CD4-positive, CD25-positive, alpha-beta regulatory T cell (primary cell): Measurements from ENCODE around the gene YPEL2. TPM values are rescaled to one million over a fixed set of nuclear protein-coding genes. Genes with fewer than 3 reads are reported as not detected.

Source experiments
- ATAC-seq, 2 donors: fragments of 150-1000 bp; cut with Tn5 transposase; one replicate each; pipeline ENCODE4 v1.10.0; 2021; ENCODE audit warnings: low read depth in 2 of 2, moderate number of reproducible peaks in 2 of 2, moderate library complexity in 1 of 2
- DNase-seq, 3 donors: peaks; one replicate each; pipeline versions ENCODE4 v3.0.0 to v3.0.0-alpha.2; 2012 to 2022; ENCODE audit warnings: mixed read lengths in 1 of 3
- H3K27ac ChIP-seq: one replicate; pipeline ENCODE4 v1.7.0; 2013; ENCODE audit warnings: mild to moderate bottlenecking, low read length; ENCODE audit not compliant: insufficient read depth, poor library complexity, severe bottlenecking
- H3K27me3 ChIP-seq: one replicate; pipeline ENCODE4 v1.7.0; 2013; ENCODE audit warnings: low read length; ENCODE audit not compliant: control insufficient read depth, insufficient read depth
- H3K36me3 ChIP-seq: one replicate; pipeline ENCODE4 v1.7.0; 2013; ENCODE audit warnings: mild to moderate bottlenecking, low read length, moderate library complexity; ENCODE audit not compliant: control insufficient read depth, insufficient read depth
- H3K4me1 ChIP-seq: 2 replicates; pipeline ENCODE4 v1.7.0; 2013; ENCODE audit warnings: mild to moderate bottlenecking, low read length; ENCODE audit not compliant: insufficient read depth, control insufficient read depth, poor library complexity, severe bottlenecking
- H3K4me3 ChIP-seq: one replicate; pipeline ENCODE4 v1.7.0; 2013; ENCODE audit warnings: low read depth, mild to moderate bottlenecking, low read length, moderate library complexity
- H3K9me3 ChIP-seq, 2 experiments: 1 replicate in 1 of 2; 2 replicates in 1 of 2; pipeline ENCODE4 v1.7.0; 2013; ENCODE audit warnings: low read length in 2 of 2, mild to moderate bottlenecking in 1 of 2, moderate library complexity in 1 of 2; ENCODE audit not compliant: control insufficient read depth in 2 of 2
- H3K27ac Mint-ChIP-seq, 3 donors: one replicate each; pipeline ENCODE4 v1.8.0; 2020 to 2022; ENCODE audit warnings: mild to moderate bottlenecking in 3 of 3, mixed read lengths in 3 of 3, moderate library complexity in 2 of 3
- H3K27me3 Mint-ChIP-seq: one replicate; pipeline ENCODE4 v1.8.0; 2022; ENCODE audit warnings: mild to moderate bottlenecking, mixed read lengths
- H3K36me3 Mint-ChIP-seq: one replicate; pipeline ENCODE4 v1.8.0; 2020; ENCODE audit warnings: mixed read lengths
- H3K4me1 Mint-ChIP-seq, 4 donors: one replicate each; pipeline ENCODE4 v1.8.0; 2020 to 2022; ENCODE audit warnings: mixed read lengths in 4 of 4, mild to moderate bottlenecking in 1 of 4
- H3K4me3 Mint-ChIP-seq, 4 donors: one replicate each; pipeline ENCODE4 v1.8.0; 2020 to 2022; ENCODE audit warnings: mild to moderate bottlenecking in 4 of 4, mixed read lengths in 4 of 4, moderate library complexity in 3 of 4
- H3K9me3 Mint-ChIP-seq, 7 donors: one replicate each; pipeline ENCODE4 v1.8.0; 2020 to 2022; ENCODE audit warnings: mixed read lengths in 7 of 7, mild to moderate bottlenecking in 3 of 7, moderate library complexity in 2 of 7
- polyA plus RNA-seq, 4 donors: library from polyadenylated mRNA; unstranded; fragments of 300-500 nt; fragmentation: Illumina TruSeq; gene quantifications; one replicate each; pipeline ENCODE4 v1.2.3, GENCODE V29; 2021
- total RNA-seq: library from RNA; stranded (reverse); gene quantifications from one replicate; pipeline ENCODE4 v1.2.3, GENCODE V29; 2022

YPEL2 gene
- total and polyA plus RNA-seq, 5 donors from 2014 or later: 35.7 to 64.3 (median 44.8) TPM

- Histone ChIP-seq H3K4me3 (peak overlapping the region; percentile 61), H3K9me3 (no peaks in the 10 kb centered on the region), H3K36me3 (peaks cover 4% of the 10 kb centered on the region), H3K27ac (peak overlapping the region; percentile 26), H3K27me3 (no peaks in the 10 kb centered on the region), H3K4me1 (peaks cover 83% of the 10 kb centered on the region)
- Mint-ChIP-seq H3K27ac (peak overlapping the region; percentile 93 to 99 (median 98)), H3K27me3 (no peaks in the 10 kb centered on the region), H3K4me1 (peaks cover 26 to 94% (median 64%) of the 10 kb centered on the region in 4 donors), H3K36me3 (peaks cover 21% of the 10 kb centered on the region), H3K9me3 (no peaks in the 10 kb centered on the region), H3K4me3 (peak overlapping the region; percentile 76 to 88 (median 83))
- DNase-seq (no peak), ATAC-seq (no peak)
These were observed 36.2 kb downstream of the YPEL2 start for GRCh38 chr17:59367657-59368045.

GRCh38 chr17:59368218-59368857 is 36.9 kb downstream of the YPEL2 start:
- no peak overlapping the region for H3K4me3 ChIP-seq
- DNase-seq: no peak
- no peaks in the 10 kb centered on the region for H3K9me3 ChIP-seq
- peaks cover 4% of the 10 kb centered on the region for H3K36me3 ChIP-seq
- H3K27ac ChIP-seq: no peak overlapping the region
- H3K4me3 Mint-ChIP-seq: peak overlapping the region in 3 of 4 donors; percentile 2 to 88 (median 28)
- ATAC-seq: no peak
- H3K27me3 ChIP-seq: no peaks in the 10 kb centered on the region
- H3K27ac Mint-ChIP-seq: peak overlapping the region; percentile 93 to 99 (median 98)
- peaks cover 23% of the 10 kb centered on the region for H3K36me3 Mint-ChIP-seq
- H3K27me3 Mint-ChIP-seq: no peaks in the 10 kb centered on the region
- H3K4me1 ChIP-seq: peaks cover 83% of the 10 kb centered on the region
- no peaks in the 10 kb centered on the region for H3K9me3 Mint-ChIP-seq
- peaks cover 30 to 95% (median 67%) of the 10 kb centered on the region in 4 donors for H3K4me1 Mint-ChIP-seq

- Mint-ChIP-seq H3K4me1 (peaks cover 39 to 95% (median 68%) of the 10 kb centered on the region in 4 donors), H3K9me3 (no peaks in the 10 kb centered on the region), H3K27ac (peak overlapping the region; percentile 39 to 98 (median 93)), H3K36me3 (peaks cover 20% of the 10 kb centered on the region), H3K27me3 (no peaks in the 10 kb centered on the region), H3K4me3 (peak overlapping the region in 2 of 4 donors; percentile 17 to 28)
- Histone ChIP-seq H3K4me3 (no peak overlapping the region), H3K36me3 (peaks cover under 1% of the 10 kb centered on the region), H3K27me3 (no peaks in the 10 kb centered on the region), H3K4me1 (peaks cover 83% of the 10 kb centered on the region), H3K27ac (no peak overlapping the region), H3K9me3 (no peaks in the 10 kb centered on the region)
- ATAC-seq (no peak), DNase-seq (no peak)
These were observed 37.8 kb downstream of the YPEL2 start for GRCh38 chr17:59369031-59369975.

GRCh38 chr17:59370593-59371299 is 39.3 kb downstream of the YPEL2 start:
- Mint-ChIP-seq H3K9me3 (no peaks in the 10 kb centered on the region), H3K36me3 (peaks cover 24% of the 10 kb centered on the region), H3K27me3 (no peaks in the 10 kb centered on the region), H3K4me3 (peak overlapping the region; percentile 43 to 78 (median 49)), H3K27ac (peak overlapping the region; percentile 38 to 89 (median 85)), H3K4me1 (peaks cover 42 to 95% (median 76%) of the 10 kb centered on the region in 4 donors)
- no peak overlapping the region for H3K27ac ChIP-seq
- ATAC-seq (no peak), DNase-seq (no peak)
- H3K4me1 ChIP-seq: peaks cover 83% of the 10 kb centered on the region
- no peaks in the 10 kb centered on the region for H3K27me3 ChIP-seq
- no peaks in the 10 kb centered on the region for H3K36me3 ChIP-seq
- H3K4me3 ChIP-seq: no peak overlapping the region
- H3K9me3 ChIP-seq: no peaks in the 10 kb centered on the region

GRCh38 chr17:59371416-59372100 is 40.1 kb downstream of the YPEL2 start:
- no peaks in the 10 kb centered on the region for H3K36me3 ChIP-seq
- no peaks in the 10 kb centered on the region for H3K27me3 ChIP-seq
- Mint-ChIP-seq H3K36me3 (peaks cover 24% of the 10 kb centered on the region), H3K27me3 (no peaks in the 10 kb centered on the region), H3K4me1 (peaks cover 49 to 95% (median 79%) of the 10 kb centered on the region in 4 donors), H3K4me3 (peak overlapping the region in 3 of 4 donors; percentile 43 to 80 (median 78)), H3K9me3 (no peaks in the 10 kb centered on the region), H3K27ac (peak overlapping the region; percentile 85 to 94 (median 89))
- H3K4me3 ChIP-seq: peak overlapping the region; percentile 62
- no peaks in the 10 kb centered on the region for H3K9me3 ChIP-seq
- no peak for DNase-seq
- H3K4me1 ChIP-seq: peaks cover 81% of the 10 kb centered on the region
- ATAC-seq: no peak
- peak overlapping the region; percentile 47 for H3K27ac ChIP-seq

GRCh38 chr17:59372138-59372751 is 40.8 kb downstream of the YPEL2 start:
- H3K27ac ChIP-seq: peak overlapping the region; percentile 66
- no peaks in the 10 kb centered on the region for H3K9me3 ChIP-seq
- H3K4me1 ChIP-seq: peaks cover 74% of the 10 kb centered on the region
- no peak for DNase-seq
- H3K4me1 Mint-ChIP-seq: peaks cover 48 to 91% (median 75%) of the 10 kb centered on the region in 4 donors
- H3K36me3 Mint-ChIP-seq: peaks cover 21% of the 10 kb centered on the region
- no peaks in the 10 kb centered on the region for H3K36me3 ChIP-seq
- H3K4me3 ChIP-seq: peak overlapping the region; percentile 62
- H3K4me3 Mint-ChIP-seq: peak overlapping the region; percentile 39 to 80 (median 79)
- H3K9me3 Mint-ChIP-seq: no peaks in the 10 kb centered on the region
- no peak for ATAC-seq
- H3K27me3 Mint-ChIP-seq: no peaks in the 10 kb centered on the region
- peak overlapping the region in 2 of 3 donors; percentile 89 to 94 for H3K27ac Mint-ChIP-seq
- no peaks in the 10 kb centered on the region for H3K27me3 ChIP-seq
